Measurements from ENCODE around the gene UCHL5.

- no peak for TF ChIP-seq CTCF (IDR thresholded peaks at IDR 0.05)
- TF ChIP-seq POLR2A (IDR thresholded peaks at IDR 0.05): no peak
- TF ChIP-seq POLR2AphosphoS5 (IDR thresholded peaks at IDR 0.05): no peak
Observed at GRCh38 chr1:193102662-193103061, 43.5 kb upstream of the UCHL5 start.
